Measurements from ENCODE around the gene PPTC7. TPM values are rescaled to one million over a fixed set of nuclear protein-coding genes. Genes with fewer than 3 reads are reported as not detected.
"Not testable (repeated sequence)": the region's sequence is repeated elsewhere in the genome, so short reads cannot be mapped to it uniquely, and the experiment has no call there.

The PPTC7 gene
- total RNA-seq, 1 donor from 2014 or later = 13.9 TPM

GRCh38 chr12:110561471-110562201 is 21.5 kb downstream of the PPTC7 start:
- H3K27me3 Mint-ChIP-seq (ENCODE audit: low read depth) = no peaks in the 10 kb centered on the region
- peaks cover 52% of the 10 kb centered on the region for H3K4me1 Mint-ChIP-seq (ENCODE audit: low read depth)
- TF ChIP-seq CTCF (IDR thresholded peaks at IDR 0.05) = no peak
- no peak overlapping the region for H3K4me3 Mint-ChIP-seq (ENCODE audit: unreplicated experiment)
- H3K36me3 Mint-ChIP-seq (ENCODE audit: low read depth) = no peaks in the 10 kb centered on the region
- DNase-seq (ENCODE audit: low spot score) = no peak
- no peaks in the 10 kb centered on the region for H3K9me3 Mint-ChIP-seq (ENCODE audit: low read depth)
- H3K27ac Mint-ChIP-seq (ENCODE audit: unreplicated experiment) = peak overlapping the region; percentile 68

- Mint-ChIP-seq H3K36me3 (ENCODE audit: low read depth) (no peaks in the 10 kb centered on the region), H3K4me3 (ENCODE audit: unreplicated experiment) (no peak overlapping the region), H3K4me1 (ENCODE audit: low read depth) (peaks cover 54% of the 10 kb centered on the region), H3K9me3 (ENCODE audit: low read depth) (no peaks in the 10 kb centered on the region), H3K27me3 (ENCODE audit: low read depth) (no peaks in the 10 kb centered on the region), H3K27ac (ENCODE audit: unreplicated experiment) (no peak overlapping the region)
- no peak for DNase-seq (ENCODE audit: low spot score)
- TF ChIP-seq CTCF (IDR thresholded peaks at IDR 0.05) = no peak
Measured at GRCh38 chr12:110560946-110561345, 22.2 kb downstream of the PPTC7 start.

- TF ChIP-seq CTCF (IDR thresholded peaks at IDR 0.05) = no peak
- Mint-ChIP-seq H3K27me3 (ENCODE audit: low read depth) (no peaks in the 10 kb centered on the region), H3K9me3 (ENCODE audit: low read depth) (no peaks in the 10 kb centered on the region), H3K4me1 (ENCODE audit: low read depth) (peaks cover 54% of the 10 kb centered on the region), H3K36me3 (ENCODE audit: low read depth) (no peaks in the 10 kb centered on the region), H3K4me3 (ENCODE audit: unreplicated experiment) (no peak overlapping the region), H3K27ac (ENCODE audit: unreplicated experiment) (no peak overlapping the region)
- DNase-seq (ENCODE audit: low spot score) = no peak
Measured at GRCh38 chr12:110560048-110560447, 23.1 kb downstream of the PPTC7 start.

- not testable (repeated sequence) for H3K4me3 Mint-ChIP-seq (ENCODE audit: unreplicated experiment); DNase-seq (ENCODE audit: low spot score); H3K36me3 Mint-ChIP-seq (ENCODE audit: low read depth); H3K27ac Mint-ChIP-seq (ENCODE audit: unreplicated experiment); H3K27me3 Mint-ChIP-seq (ENCODE audit: low read depth); H3K9me3 Mint-ChIP-seq (ENCODE audit: low read depth)
- H3K4me1 Mint-ChIP-seq (ENCODE audit: low read depth) = peaks cover 53% of the 10 kb centered on the region
Measured at GRCh38 chr12:110558945-110559344, 24.2 kb downstream of the PPTC7 start.

- H3K27me3 Mint-ChIP-seq (ENCODE audit: low read depth) = no peaks in the 10 kb centered on the region
- DNase-seq (ENCODE audit: low spot score) = no peak
- H3K36me3 Mint-ChIP-seq (ENCODE audit: low read depth) = no peaks in the 10 kb centered on the region
- peaks cover 44% of the 10 kb centered on the region for H3K4me1 Mint-ChIP-seq (ENCODE audit: low read depth)
- no peaks in the 10 kb centered on the region for H3K9me3 Mint-ChIP-seq (ENCODE audit: low read depth)
- no peak overlapping the region for H3K27ac Mint-ChIP-seq (ENCODE audit: unreplicated experiment)
- H3K4me3 Mint-ChIP-seq (ENCODE audit: unreplicated experiment) = no peak overlapping the region
- no peak for TF ChIP-seq CTCF (IDR thresholded peaks at IDR 0.05)
Measured at GRCh38 chr12:110557300-110557699, 25.8 kb downstream of the PPTC7 start.

GRCh38 chr12:110556705-110557104 is 26.4 kb downstream of the PPTC7 start:
- H3K4me1 Mint-ChIP-seq (ENCODE audit: low read depth) = peaks cover 44% of the 10 kb centered on the region
- H3K27ac Mint-ChIP-seq (ENCODE audit: unreplicated experiment) = no peak overlapping the region
- no peaks in the 10 kb centered on the region for H3K9me3 Mint-ChIP-seq (ENCODE audit: low read depth)
- H3K36me3 Mint-ChIP-seq (ENCODE audit: low read depth) = no peaks in the 10 kb centered on the region
- TF ChIP-seq CTCF (IDR thresholded peaks at IDR 0.05) = no peak
- no peak for DNase-seq (ENCODE audit: low spot score)
- H3K4me3 Mint-ChIP-seq (ENCODE audit: unreplicated experiment) = no peak overlapping the region
- H3K27me3 Mint-ChIP-seq (ENCODE audit: low read depth) = no peaks in the 10 kb centered on the region

All from chondrocyte (in vitro differentiated cells).